Neutrophil (primary cell): ENCODE measurements around the gene ATXN2.

Experiments
- H3K27ac ChIP-seq: fragments of 200-600 bp; sonication (generic); 2 replicates; pipeline ENCODE4 v1.5.1; 2016; ENCODE audit warnings: mild to moderate bottlenecking, moderate library complexity
- H3K27me3 ChIP-seq: fragments of 200-600 bp; sonication (generic); 2 replicates; pipeline ENCODE4 v1.6.0; 2016; ENCODE audit warnings: mild to moderate bottlenecking
- H3K36me3 ChIP-seq: fragments of 200-600 bp; sonication (generic); 2 replicates; pipeline ENCODE4 v1.5.1; 2017
- H3K4me1 ChIP-seq, 2 experiments: fragments of 200-600 bp in 1 of 2; sonication (generic) in 1 of 2; 1 replicate in 1 of 2; 2 replicates in 1 of 2; pipeline versions ENCODE4 v1.5.1 to v1.6.1; 2013 to 2016; ENCODE audit warnings: low read depth in 1 of 2, low read length in 1 of 2, mild to moderate bottlenecking in 1 of 2, moderate library complexity in 1 of 2; ENCODE audit not compliant: control insufficient read depth in 1 of 2, insufficient read depth in 1 of 2
- H3K4me3 ChIP-seq, 2 experiments: fragments of 200-600 bp in 1 of 2; sonication (generic) in 1 of 2; 1 replicate in 1 of 2; 2 replicates in 1 of 2; pipeline ENCODE4 v1.5.1; 2013 to 2016; ENCODE audit warnings: low read depth in 1 of 2, low read length in 1 of 2, mild to moderate bottlenecking in 1 of 2, moderate library complexity in 1 of 2
- H3K9me3 ChIP-seq: fragments of 200-600 bp; sonication (generic); 2 replicates; pipeline ENCODE4 v1.5.1; 2016
- TF ChIP-seq, protein P1 (sequence below): fragments of 200-600 bp; sonication (generic); IDR thresholded peaks from 2 replicates; pipeline ENCODE4 v1.5.1; 2016; ENCODE audit warnings: antibody characterized with exemption

Gene ATXN2

DNA sequence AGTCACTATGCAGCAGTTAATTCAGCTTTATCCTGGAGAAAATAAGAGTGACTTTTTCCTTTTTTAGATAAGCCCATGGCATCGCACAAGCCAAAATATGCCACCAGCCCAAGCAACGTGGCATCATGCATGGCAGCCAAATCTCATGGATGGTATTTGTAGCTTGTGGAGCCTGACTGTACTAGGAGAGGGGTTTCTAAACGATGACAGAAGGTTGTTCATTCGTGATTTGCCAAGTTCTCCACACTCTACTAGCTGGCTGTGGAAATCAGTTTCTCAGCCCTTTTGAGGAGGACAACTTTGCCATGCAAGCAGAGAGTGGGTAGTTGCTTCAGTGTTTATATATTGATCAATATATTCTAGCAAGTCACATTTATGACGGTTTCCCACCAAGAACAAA lies 41.4 kb upstream of the ATXN2 start:
- Histone ChIP-seq H3K4me3 (no peak overlapping the region), H3K27me3 (no peaks in the 10 kb centered on the region), H3K27ac (no peak overlapping the region), H3K4me1 (no peaks in the 10 kb centered on the region), H3K9me3 (no peaks in the 10 kb centered on the region), H3K36me3 (peaks cover 58% of the 10 kb centered on the region)
- TF ChIP-seq, protein P1, sequence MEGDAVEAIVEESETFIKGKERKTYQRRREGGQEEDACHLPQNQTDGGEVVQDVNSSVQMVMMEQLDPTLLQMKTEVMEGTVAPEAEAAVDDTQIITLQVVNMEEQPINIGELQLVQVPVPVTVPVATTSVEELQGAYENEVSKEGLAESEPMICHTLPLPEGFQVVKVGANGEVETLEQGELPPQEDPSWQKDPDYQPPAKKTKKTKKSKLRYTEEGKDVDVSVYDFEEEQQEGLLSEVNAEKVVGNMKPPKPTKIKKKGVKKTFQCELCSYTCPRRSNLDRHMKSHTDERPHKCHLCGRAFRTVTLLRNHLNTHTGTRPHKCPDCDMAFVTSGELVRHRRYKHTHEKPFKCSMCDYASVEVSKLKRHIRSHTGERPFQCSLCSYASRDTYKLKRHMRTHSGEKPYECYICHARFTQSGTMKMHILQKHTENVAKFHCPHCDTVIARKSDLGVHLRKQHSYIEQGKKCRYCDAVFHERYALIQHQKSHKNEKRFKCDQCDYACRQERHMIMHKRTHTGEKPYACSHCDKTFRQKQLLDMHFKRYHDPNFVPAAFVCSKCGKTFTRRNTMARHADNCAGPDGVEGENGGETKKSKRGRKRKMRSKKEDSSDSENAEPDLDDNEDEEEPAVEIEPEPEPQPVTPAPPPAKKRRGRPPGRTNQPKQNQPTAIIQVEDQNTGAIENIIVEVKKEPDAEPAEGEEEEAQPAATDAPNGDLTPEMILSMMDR, result no peak

DNA sequence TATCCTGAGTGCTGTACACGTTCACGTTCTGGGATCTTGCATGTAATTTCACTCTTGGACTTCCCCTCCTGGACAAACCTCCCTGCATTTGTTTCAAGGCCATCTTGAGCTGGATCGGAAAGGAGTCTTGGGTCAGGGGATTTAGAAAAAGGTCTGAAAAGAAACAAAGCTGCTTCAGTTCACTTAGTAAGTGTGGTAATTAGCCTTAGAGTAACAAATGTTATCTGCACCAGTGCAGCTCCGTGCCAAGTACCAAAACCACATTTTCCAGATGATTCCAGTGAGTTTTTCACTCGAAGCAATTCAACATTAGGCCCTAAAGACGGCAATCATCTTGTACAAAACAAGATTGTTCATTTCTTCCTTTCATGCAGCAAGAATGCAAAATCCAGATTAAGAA lies 39.4 kb upstream of the ATXN2 start:
- H3K27ac ChIP-seq, result no peak overlapping the region
- H3K4me1 ChIP-seq, result no peaks in the 10 kb centered on the region
- H3K27me3 ChIP-seq, result no peaks in the 10 kb centered on the region
- no peak overlapping the region for H3K4me3 ChIP-seq
- TF ChIP-seq, protein P1, result no peak
- H3K36me3 ChIP-seq, result peaks cover 39% of the 10 kb centered on the region
- H3K9me3 ChIP-seq, result no peaks in the 10 kb centered on the region

DNA sequence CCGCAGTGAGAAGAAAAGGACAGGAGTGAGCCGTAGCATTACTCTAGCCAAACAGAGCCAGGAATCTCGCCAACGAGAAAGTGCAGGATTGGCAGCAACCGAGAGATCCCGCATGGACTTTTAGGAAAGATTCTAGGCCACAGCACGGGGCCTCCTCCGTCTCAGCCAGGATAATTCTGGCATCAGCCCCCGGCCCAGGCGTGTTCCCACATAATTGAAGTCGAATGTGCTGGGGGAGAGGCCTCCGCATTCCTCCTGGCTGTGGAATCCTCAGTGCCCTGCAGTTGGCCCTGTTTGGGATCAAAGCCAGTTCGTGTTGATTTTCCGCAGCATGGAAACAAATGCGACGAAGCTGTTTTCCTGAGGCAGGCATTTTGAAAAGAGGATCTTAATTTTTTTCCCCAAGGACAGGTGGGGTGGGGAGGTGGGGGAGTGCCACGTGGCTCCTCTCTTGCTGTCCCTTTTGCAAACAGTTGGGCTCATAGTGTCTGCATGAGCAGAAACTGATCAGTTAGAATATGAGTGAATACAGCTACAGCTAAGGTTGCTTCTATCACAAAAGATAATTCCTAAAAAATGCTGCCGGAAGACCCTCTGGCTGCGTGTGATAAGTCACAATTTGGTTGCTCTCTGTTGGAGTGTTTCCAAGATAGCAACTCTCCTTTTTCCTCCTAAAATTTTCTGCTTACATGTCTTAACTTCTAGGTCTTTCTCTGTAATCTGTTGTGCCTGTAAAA lies 37.3 kb upstream of the ATXN2 start:
- no peaks in the 10 kb centered on the region for H3K9me3 ChIP-seq
- no peaks in the 10 kb centered on the region for H3K4me1 ChIP-seq
- H3K27ac ChIP-seq, result no peak overlapping the region
- no peaks in the 10 kb centered on the region for H3K27me3 ChIP-seq
- H3K36me3 ChIP-seq, result peaks cover 20% of the 10 kb centered on the region
- H3K4me3 ChIP-seq, result no peak overlapping the region
- TF ChIP-seq, protein P1, result no peak

DNA sequence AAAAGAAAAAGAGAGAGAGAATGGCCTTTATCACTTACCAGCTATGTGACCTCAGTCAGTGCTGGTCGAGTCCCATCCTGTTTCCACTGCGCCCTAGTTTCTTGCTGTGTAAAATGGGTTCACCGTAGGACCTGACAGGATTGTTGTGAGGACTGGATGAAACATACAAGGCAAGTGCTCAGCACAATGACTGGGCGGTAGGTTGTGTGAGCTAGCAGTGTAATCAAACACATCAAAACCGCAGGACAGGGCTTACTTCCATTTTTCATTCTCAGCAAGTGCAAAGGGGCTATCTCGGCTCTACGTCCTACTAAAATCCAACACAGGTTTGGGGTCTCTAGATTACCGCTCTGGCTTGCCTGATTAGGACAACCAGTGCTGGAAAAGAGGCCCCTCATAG lies 36.4 kb upstream of the ATXN2 start:
- Histone ChIP-seq H3K4me1 (no peaks in the 10 kb centered on the region), H3K27ac (no peak overlapping the region), H3K4me3 (no peak overlapping the region), H3K27me3 (no peaks in the 10 kb centered on the region), H3K9me3 (no peaks in the 10 kb centered on the region), H3K36me3 (peaks cover 16% of the 10 kb centered on the region)
- TF ChIP-seq, protein P1, result no peak

DNA sequence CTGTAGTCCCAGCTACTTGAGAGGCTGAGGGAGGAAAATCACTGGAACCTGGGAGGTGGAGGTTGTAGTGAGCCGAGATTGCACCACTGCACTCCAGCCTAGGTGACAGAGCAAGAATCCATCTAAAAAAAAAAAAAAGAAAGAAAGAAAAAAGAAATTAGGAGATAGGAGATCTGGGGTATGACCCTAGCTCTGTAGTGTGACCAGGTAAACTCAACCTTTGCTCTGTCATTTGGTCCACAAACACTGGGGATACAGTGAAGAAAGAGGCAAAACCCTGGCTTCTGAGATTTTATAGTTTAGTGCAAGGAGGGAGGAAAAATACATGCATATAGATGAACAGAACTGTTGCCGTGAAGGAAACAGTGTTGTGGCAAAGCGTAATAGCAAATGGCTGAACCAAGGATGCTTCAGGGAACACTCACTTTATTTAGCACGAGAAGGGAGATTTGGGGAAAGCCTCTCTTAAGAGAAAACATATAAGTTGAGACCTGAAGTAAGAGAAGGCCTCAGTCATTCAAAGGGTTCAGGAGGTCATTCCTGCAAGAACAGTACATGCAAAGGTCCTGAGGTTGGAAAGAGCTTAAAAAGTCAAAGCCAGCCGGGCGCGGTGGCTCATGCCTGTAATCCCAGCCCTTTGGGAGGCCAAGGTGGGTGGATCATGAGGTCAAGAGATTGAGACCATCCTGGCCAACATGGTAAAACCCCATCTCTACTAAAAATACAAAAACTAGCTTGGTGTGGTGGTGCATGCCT lies 29.6 kb upstream of the ATXN2 start:
- Histone ChIP-seq H3K4me3 (no peak overlapping the region), H3K27ac (no peak overlapping the region), H3K4me1 (no peaks in the 10 kb centered on the region), H3K36me3 (no peaks in the 10 kb centered on the region), H3K27me3 (no peaks in the 10 kb centered on the region), H3K9me3 (no peaks in the 10 kb centered on the region)
- TF ChIP-seq, protein P1, result no peak
